ENCODE measurements around the gene VWA5B2.

Gene VWA5B2

DNA sequence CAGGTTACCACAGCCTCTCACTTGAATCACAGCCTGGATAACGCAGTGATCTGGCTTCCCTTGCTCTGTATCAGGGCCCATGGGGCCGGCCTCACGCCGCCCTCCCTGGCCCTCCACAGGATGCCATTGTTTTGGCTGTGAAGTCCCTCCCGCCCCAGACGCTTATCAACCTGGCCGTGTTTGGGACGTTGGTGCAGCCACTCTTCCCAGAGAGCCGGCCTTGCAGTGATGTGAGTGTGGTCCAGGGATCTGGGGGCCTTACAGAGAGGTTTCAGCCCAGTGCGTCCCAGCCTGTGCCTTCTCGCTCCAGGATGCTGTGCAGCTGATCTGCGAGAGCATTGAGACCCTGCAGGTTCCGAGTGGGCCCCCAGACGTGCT is 6.6 kb downstream of the VWA5B2 start:
- Histone ChIP-seq H3K9me3 (ENCODE audit: control insufficient read depth, insufficient read depth, low read depth, low read length) (no peaks in the 10 kb centered on the region), H3K9ac (ENCODE audit: low read length) (no peak overlapping the region), H3K36me3 (ENCODE audit: control insufficient read depth, insufficient read depth, low read length) (no peaks in the 10 kb centered on the region), H3K4me1 (ENCODE audit: control insufficient read depth, insufficient read depth, low read length) (no peaks in the 10 kb centered on the region), H3K27ac (ENCODE audit: low read depth, low read length) (no peak overlapping the region), H3K27me3 (ENCODE audit: control insufficient read depth, insufficient read depth, low read length) (peaks cover 39% of the 10 kb centered on the region), H3K4me3 (ENCODE audit: low read depth, low read length) (no peak overlapping the region)

DNA sequence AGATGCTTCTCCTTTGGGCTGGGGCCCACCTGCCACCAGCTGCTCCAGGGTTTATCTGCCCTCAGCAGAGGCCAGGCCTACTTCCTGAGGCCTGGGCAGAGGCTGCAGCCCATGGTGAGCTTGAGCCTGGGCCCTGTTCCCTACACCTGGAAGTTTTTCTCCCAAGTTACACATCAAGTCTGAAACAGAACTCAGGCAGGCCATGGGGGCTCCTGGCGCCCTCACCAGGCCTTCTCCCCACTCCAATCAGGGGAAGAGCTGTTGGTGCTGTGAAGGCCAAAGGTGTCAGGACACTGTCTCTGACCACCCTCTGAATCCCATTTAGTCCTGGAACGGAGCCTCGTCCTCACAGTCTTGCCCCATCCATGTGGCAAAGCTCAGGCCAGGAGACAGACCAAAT is 7.3 kb downstream of the VWA5B2 start:
- Histone ChIP-seq H3K27me3 (ENCODE audit: control insufficient read depth, insufficient read depth, low read length) (peaks cover 33% of the 10 kb centered on the region), H3K9me3 (ENCODE audit: control insufficient read depth, insufficient read depth, low read depth, low read length) (no peaks in the 10 kb centered on the region), H3K4me3 (ENCODE audit: low read depth, low read length) (no peak overlapping the region), H3K27ac (ENCODE audit: low read depth, low read length) (no peak overlapping the region), H3K4me1 (ENCODE audit: control insufficient read depth, insufficient read depth, low read length) (no peaks in the 10 kb centered on the region), H3K36me3 (ENCODE audit: control insufficient read depth, insufficient read depth, low read length) (no peaks in the 10 kb centered on the region), H3K9ac (ENCODE audit: low read length) (no peak overlapping the region)

DNA sequence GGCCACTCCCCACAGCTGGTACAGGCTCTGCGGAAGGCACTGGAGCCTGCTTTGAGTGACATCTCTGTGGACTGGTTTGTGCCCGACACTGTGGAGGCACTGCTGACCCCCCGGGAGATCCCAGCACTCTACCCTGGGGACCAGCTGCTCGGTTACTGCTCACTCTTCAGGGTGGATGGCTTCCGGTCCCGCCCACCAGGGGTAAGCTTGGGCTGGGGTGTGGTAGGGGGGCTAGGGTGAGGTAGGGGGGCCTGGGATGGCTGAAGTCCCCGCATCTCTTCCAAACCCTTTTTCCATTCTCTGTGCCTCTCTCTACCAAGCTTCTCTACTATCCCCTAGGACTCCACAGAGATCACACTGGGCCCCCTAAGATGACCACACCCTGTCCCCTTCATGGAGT is 7.8 kb downstream of the VWA5B2 start:
- peaks cover 27% of the 10 kb centered on the region for H3K27me3 ChIP-seq (ENCODE audit: control insufficient read depth, insufficient read depth, low read length)
- H3K36me3 ChIP-seq (ENCODE audit: control insufficient read depth, insufficient read depth, low read length), result peaks cover 2% of the 10 kb centered on the region
- no peaks in the 10 kb centered on the region for H3K9me3 ChIP-seq (ENCODE audit: control insufficient read depth, insufficient read depth, low read depth, low read length)
- no peak overlapping the region for H3K27ac ChIP-seq (ENCODE audit: low read depth, low read length)
- H3K4me3 ChIP-seq (ENCODE audit: low read depth, low read length), result no peak overlapping the region
- no peak overlapping the region for H3K9ac ChIP-seq (ENCODE audit: low read length)
- no peaks in the 10 kb centered on the region for H3K4me1 ChIP-seq (ENCODE audit: control insufficient read depth, insufficient read depth, low read length)

DNA sequence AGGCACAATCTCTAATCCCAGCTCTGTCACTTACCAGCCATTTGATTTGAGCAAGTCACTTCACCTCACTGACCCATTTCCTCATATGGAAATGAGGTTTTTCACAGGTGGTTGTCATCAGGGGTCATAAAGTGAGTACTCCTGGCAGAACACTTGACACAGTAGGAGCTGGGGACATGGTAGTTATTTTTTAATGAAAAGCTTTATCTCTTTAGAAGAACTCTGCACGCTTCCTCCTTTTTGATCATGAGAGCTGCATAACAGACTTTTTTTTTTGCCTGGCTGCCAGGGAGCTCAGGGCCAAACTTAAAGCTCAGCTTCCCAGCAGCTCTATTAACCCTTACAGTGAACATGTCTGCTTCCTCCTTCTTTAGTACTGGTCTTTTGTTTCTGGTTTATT is 8.4 kb downstream of the VWA5B2 start:
- peaks cover 21% of the 10 kb centered on the region for H3K27me3 ChIP-seq (ENCODE audit: control insufficient read depth, insufficient read depth, low read length)
- H3K9me3 ChIP-seq (ENCODE audit: control insufficient read depth, insufficient read depth, low read depth, low read length), result no peaks in the 10 kb centered on the region
- no peak overlapping the region for H3K27ac ChIP-seq (ENCODE audit: low read depth, low read length)
- peaks cover 8% of the 10 kb centered on the region for H3K36me3 ChIP-seq (ENCODE audit: control insufficient read depth, insufficient read depth, low read length)
- H3K4me3 ChIP-seq (ENCODE audit: low read depth, low read length), result no peak overlapping the region
- no peaks in the 10 kb centered on the region for H3K4me1 ChIP-seq (ENCODE audit: control insufficient read depth, insufficient read depth, low read length)
- H3K9ac ChIP-seq (ENCODE audit: low read length), result no peak overlapping the region

DNA sequence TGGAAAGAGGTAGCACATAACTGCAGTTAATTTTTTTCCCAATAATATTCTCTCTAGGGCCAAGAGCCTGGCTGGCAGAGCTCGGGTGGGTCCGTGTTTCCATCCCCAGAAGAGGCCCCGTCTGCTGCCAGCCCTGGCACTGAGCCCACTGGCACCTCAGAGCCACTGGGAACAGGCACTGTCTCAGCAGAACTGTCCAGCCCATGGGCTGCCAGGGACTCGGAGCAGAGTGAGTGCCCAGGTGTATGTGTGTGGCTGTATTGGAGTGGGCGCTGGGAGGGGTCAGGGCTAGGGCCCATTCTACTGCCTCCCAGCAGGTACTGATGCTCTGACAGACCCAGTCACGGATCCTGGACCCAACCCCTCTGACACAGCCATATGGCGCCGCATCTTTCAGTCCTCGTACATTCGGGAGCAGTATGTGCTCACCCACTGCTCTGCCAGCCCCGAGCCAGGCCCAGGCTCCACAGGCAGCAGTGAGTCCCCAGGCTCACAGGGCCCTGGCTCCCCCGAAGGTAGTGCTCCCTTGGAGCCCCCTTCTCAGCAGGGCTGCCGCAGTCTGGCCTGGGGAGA is 8.9 kb downstream of the VWA5B2 start:
- Histone ChIP-seq H3K9ac (ENCODE audit: low read length) (no peak overlapping the region), H3K27me3 (ENCODE audit: control insufficient read depth, insufficient read depth, low read length) (peaks cover 16% of the 10 kb centered on the region), H3K4me3 (ENCODE audit: low read depth, low read length) (no peak overlapping the region), H3K4me1 (ENCODE audit: control insufficient read depth, insufficient read depth, low read length) (no peaks in the 10 kb centered on the region), H3K9me3 (ENCODE audit: control insufficient read depth, insufficient read depth, low read depth, low read length) (no peaks in the 10 kb centered on the region), H3K27ac (ENCODE audit: low read depth, low read length) (no peak overlapping the region), H3K36me3 (ENCODE audit: control insufficient read depth, insufficient read depth, low read length) (peaks cover 13% of the 10 kb centered on the region)

DNA sequence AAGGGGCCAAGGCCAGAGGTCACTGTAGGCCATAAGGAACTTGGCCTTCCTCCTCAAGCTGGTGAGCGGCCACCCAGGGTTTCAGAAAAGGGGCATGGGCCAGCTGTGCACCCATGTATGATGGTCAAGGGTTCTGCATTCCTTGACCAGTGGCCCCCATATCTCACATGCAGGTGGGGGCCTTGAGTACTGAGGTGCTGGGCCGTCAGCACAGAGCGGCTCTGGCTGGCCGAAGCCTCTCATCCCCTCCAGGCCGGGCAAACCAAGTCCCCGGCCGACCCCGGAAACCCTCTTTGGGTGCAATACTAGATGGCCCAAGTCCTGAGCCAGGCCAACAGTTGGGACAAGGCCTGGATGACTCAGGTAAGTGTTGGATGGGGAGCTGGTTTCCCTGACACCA is 9.8 kb downstream of the VWA5B2 start:
- Histone ChIP-seq H3K27ac (ENCODE audit: low read depth, low read length) (no peak overlapping the region), H3K4me1 (ENCODE audit: control insufficient read depth, insufficient read depth, low read length) (no peaks in the 10 kb centered on the region), H3K9ac (ENCODE audit: low read length) (no peak overlapping the region), H3K4me3 (ENCODE audit: low read depth, low read length) (no peak overlapping the region), H3K27me3 (ENCODE audit: control insufficient read depth, insufficient read depth, low read length) (peaks cover 7% of the 10 kb centered on the region; the same call in 1 of the 2 replicates), H3K9me3 (ENCODE audit: control insufficient read depth, insufficient read depth, low read depth, low read length) (no peaks in the 10 kb centered on the region), H3K36me3 (ENCODE audit: control insufficient read depth, insufficient read depth, low read length) (peaks cover 21% of the 10 kb centered on the region)

DNA sequence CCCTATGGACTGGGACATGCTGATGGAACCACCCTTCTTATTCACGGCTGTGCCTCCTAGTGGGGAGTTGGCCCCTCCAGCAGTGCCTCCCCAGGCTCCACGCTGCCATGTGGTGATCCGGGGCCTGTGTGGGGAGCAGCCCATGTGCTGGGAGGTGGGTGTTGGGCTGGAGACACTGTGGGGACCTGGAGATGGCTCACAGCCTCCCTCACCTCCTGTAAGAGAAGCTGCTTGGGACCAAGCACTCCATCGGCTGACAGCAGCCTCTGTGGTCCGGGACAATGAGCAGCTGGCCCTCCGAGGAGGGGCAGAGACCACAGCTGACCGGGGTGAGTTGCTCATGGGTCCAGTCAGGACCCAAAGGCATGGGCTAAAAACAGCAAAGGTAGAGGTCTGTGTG is 10.3 kb downstream of the VWA5B2 start:
- Histone ChIP-seq H3K36me3 (ENCODE audit: control insufficient read depth, insufficient read depth, low read length) (peaks cover 26% of the 10 kb centered on the region), H3K4me1 (ENCODE audit: control insufficient read depth, insufficient read depth, low read length) (no peaks in the 10 kb centered on the region), H3K9ac (ENCODE audit: low read length) (no peak overlapping the region), H3K27me3 (ENCODE audit: control insufficient read depth, insufficient read depth, low read length) (peaks cover 4% of the 10 kb centered on the region; the same call in 1 of the 2 replicates), H3K27ac (ENCODE audit: low read depth, low read length) (no peak overlapping the region), H3K9me3 (ENCODE audit: control insufficient read depth, insufficient read depth, low read depth, low read length) (no peaks in the 10 kb centered on the region), H3K4me3 (ENCODE audit: low read depth, low read length) (no peak overlapping the region)

DNA sequence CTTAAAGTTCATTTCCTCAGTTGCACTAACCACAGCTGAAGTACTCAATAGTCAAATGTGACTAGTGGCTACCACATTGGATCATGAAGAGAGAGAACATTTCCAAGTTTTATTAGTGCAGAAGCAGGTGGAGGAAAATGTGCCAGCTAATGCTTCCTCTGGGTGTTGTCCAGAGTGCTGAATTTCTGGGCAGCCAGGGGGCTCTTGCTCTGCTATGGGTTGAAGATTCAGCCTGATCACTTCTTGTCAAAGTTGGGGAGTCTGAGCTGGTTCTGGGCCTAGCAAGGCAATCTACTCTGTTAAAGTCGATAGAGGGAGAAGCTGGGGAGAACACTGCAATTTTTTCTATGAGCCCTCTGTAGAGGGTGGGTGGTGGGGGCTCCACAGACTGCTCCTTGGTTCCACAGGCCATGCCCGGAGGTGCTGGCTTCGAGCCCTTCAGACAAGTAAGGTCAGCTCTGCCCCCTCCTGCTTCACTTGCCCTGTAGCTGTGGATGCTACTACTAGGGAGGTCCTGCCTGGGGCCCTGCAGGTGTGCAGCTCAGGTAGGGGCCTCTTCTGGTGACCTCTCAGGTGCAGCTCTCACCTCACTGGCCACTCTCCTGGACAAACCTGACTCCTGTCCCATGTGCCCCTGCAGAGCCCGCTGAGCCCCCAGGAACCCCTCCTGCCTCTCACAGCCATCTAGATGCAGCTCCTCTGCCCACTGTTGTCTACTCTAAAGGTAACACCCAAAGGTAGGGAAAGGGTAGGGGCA is 11.2 kb downstream of the VWA5B2 start:
- no peak overlapping the region for H3K4me3 ChIP-seq (ENCODE audit: low read depth, low read length)

DNA sequence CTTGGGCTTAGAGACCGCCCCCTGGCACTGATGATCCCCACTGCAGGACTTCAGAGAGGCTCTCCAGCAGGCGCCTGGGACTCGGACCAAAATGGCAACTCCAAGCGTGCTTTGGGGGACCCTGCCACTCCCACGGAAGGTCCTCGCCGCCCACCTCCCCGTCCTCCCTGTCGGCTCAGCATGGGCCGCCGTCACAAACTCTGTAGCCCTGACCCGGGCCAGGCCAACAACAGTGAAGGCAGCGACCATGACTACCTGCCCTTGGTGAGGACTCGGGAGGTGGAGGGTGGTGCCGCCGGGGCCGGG is 11.7 kb downstream of the VWA5B2 start:
- Histone ChIP-seq H3K9ac (ENCODE audit: low read length) (no peak overlapping the region), H3K4me1 (ENCODE audit: control insufficient read depth, insufficient read depth, low read length) (no peaks in the 10 kb centered on the region), H3K27me3 (ENCODE audit: control insufficient read depth, insufficient read depth, low read length) (no peaks in the 10 kb centered on the region; the same call in 1 of the 2 replicates), H3K27ac (ENCODE audit: low read depth, low read length) (no peak overlapping the region), H3K9me3 (ENCODE audit: control insufficient read depth, insufficient read depth, low read depth, low read length) (no peaks in the 10 kb centered on the region), H3K36me3 (ENCODE audit: control insufficient read depth, insufficient read depth, low read length) (peaks cover 40% of the 10 kb centered on the region), H3K4me3 (ENCODE audit: low read depth, low read length) (peak overlapping the region; percentile 50; the same call in 1 of the 2 replicates)

More for the DNA sequence above, 11.2 kb downstream of the VWA5B2 start:
- Histone ChIP-seq H3K27me3 (ENCODE audit: control insufficient read depth, insufficient read depth, low read length) (no peaks in the 10 kb centered on the region; the same call in 1 of the 2 replicates), H3K9me3 (ENCODE audit: control insufficient read depth, insufficient read depth, low read depth, low read length) (no peaks in the 10 kb centered on the region), H3K9ac (ENCODE audit: low read length) (no peak overlapping the region), H3K4me1 (ENCODE audit: control insufficient read depth, insufficient read depth, low read length) (no peaks in the 10 kb centered on the region), H3K27ac (ENCODE audit: low read depth, low read length) (no peak overlapping the region), H3K36me3 (ENCODE audit: control insufficient read depth, insufficient read depth, low read length) (peaks cover 35% of the 10 kb centered on the region)

DNA sequence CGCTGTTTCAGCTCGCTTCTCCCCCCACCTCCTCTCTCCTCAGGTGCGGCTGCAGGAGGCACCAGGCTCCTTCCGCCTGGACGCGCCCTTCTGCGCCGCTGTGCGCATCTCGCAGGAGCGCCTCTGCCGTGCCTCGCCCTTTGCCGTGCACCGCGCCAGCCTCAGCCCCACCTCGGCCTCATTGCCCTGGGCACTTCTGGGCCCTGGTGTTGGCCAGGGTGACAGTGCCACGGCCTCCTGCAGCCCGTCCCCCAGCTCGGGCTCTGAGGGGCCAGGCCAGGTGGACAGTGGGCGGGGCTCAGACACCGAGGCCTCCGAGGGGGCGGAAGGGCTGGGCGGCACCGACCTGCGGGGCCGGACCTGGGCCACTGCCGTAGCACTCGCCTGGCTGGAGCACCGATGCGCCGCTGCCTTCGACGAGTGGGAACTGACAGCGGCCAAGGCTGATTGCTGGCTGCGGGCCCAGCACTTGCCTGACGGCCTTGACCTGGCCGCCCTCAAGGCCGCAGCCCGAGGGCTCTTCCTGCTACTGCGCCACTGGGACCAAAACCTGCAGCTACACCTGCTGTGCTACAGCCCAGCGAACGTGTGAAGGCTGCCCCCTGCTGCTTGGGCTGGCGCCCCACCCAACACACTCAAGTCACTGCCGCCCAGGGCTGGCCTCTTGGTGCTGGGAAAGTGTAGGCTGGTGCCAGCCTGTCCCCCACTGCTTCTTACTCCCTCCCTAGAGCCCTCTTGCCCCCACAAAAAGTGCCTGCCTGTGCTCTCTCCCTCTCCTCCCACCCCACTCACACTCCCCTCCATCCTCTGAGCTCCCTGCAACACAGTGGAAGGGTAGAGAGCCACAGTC is 12.3 kb downstream of the VWA5B2 start:
- H3K36me3 ChIP-seq (ENCODE audit: control insufficient read depth, insufficient read depth, low read length), result peaks cover 40% of the 10 kb centered on the region
- H3K4me1 ChIP-seq (ENCODE audit: control insufficient read depth, insufficient read depth, low read length), result no peaks in the 10 kb centered on the region
- no peaks in the 10 kb centered on the region for H3K9me3 ChIP-seq (ENCODE audit: control insufficient read depth, insufficient read depth, low read depth, low read length)
- H3K9ac ChIP-seq (ENCODE audit: low read length), result no peak overlapping the region
- no peaks in the 10 kb centered on the region; the same call in 1 of the 2 replicates for H3K27me3 ChIP-seq (ENCODE audit: control insufficient read depth, insufficient read depth, low read length)
- no peak overlapping the region for H3K27ac ChIP-seq (ENCODE audit: low read depth, low read length)
- peak overlapping the region; percentile 50; the same call in 1 of the 2 replicates for H3K4me3 ChIP-seq (ENCODE audit: low read depth, low read length)

DNA sequence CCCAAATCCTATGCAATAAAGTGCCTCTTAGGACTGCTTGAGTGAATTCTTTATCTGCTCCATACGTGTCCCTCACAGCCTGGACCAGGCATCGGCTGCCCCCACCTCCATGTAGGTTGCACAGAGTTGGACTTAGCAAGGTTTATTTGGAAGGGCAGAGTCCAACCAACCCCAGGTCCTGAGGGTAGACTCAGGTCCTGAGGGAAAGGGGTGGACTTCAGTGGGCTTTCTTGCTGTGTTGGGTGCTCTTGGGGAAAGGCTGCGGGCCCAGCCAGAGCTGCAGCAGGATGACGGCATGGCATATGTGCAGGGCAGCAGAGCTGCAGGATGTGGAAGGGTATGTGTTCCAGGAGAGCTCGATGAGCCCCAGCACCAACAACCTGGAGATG is 12.9 kb downstream of the VWA5B2 start:
- no peak overlapping the region for H3K27ac ChIP-seq (ENCODE audit: low read depth, low read length)
- no peaks in the 10 kb centered on the region for H3K4me1 ChIP-seq (ENCODE audit: control insufficient read depth, insufficient read depth, low read length)
- no peaks in the 10 kb centered on the region for H3K9me3 ChIP-seq (ENCODE audit: control insufficient read depth, insufficient read depth, low read depth, low read length)
- H3K4me3 ChIP-seq (ENCODE audit: low read depth, low read length), result no peak overlapping the region
- no peak overlapping the region for H3K9ac ChIP-seq (ENCODE audit: low read length)
- peaks cover 40% of the 10 kb centered on the region for H3K36me3 ChIP-seq (ENCODE audit: control insufficient read depth, insufficient read depth, low read length)
- no peaks in the 10 kb centered on the region; the same call in 1 of the 2 replicates for H3K27me3 ChIP-seq (ENCODE audit: control insufficient read depth, insufficient read depth, low read length)
